SKM-1 (cell line): ENCODE data around the gene UBE2J1.

Experiments
- DNase-seq: peaks from one replicate; lab custom pipeline; 2025; ENCODE audit not compliant: unreplicated experiment; lab: John Stamatoyannopoulos, UW

The UBE2J1 gene

GRCh38 chr6:89368107-89368506, 15.6 kb upstream of the UBE2J1 start:
- peak; percentile 34 for DNase-seq

- no peak for DNase-seq
Observed at GRCh38 chr6:89364586-89364985, 12.1 kb upstream of the UBE2J1 start.

GRCh38 chr6:89361171-89361570, 8.6 kb upstream of the UBE2J1 start:
- no peak for DNase-seq

GRCh38 chr6:89360415-89360999, 8.0 kb upstream of the UBE2J1 start:
- no peak for DNase-seq

GRCh38 chr6:89359561-89359960, 7.0 kb upstream of the UBE2J1 start:
- DNase-seq, result no peak

- DNase-seq, result no peak
Observed at GRCh38 chr6:89357390-89357789, 4.9 kb upstream of the UBE2J1 start.

GRCh38 chr6:89356642-89357170, 4.2 kb upstream of the UBE2J1 start:
- no peak for DNase-seq

- DNase-seq, result no peak
Observed at GRCh38 chr6:89355511-89356194, 3.1 kb upstream of the UBE2J1 start.

GRCh38 chr6:89353702-89354392, 1.3 kb upstream of the UBE2J1 start:
- DNase-seq, result no peak

- no peak for DNase-seq
Observed at GRCh38 chr6:89353118-89353556, 615 bp upstream of the UBE2J1 start.

- no peak for DNase-seq
Observed at GRCh38 chr6:89351671-89352277, 748 bp downstream of the UBE2J1 start.

GRCh38 chr6:89350281-89350966, 2.1 kb downstream of the UBE2J1 start:
- peak; percentile 88 for DNase-seq

GRCh38 chr6:89348372-89348771, 4.2 kb downstream of the UBE2J1 start:
- DNase-seq, result no peak

GRCh38 chr6:89347825-89348224, 4.7 kb downstream of the UBE2J1 start:
- no peak for DNase-seq

- DNase-seq, result no peak
Observed at GRCh38 chr6:89346433-89346832, 6.1 kb downstream of the UBE2J1 start.

GRCh38 chr6:89339565-89339964, 13.0 kb downstream of the UBE2J1 start:
- no peak for DNase-seq

- DNase-seq, result no peak
Observed at GRCh38 chr6:89335164-89335563, 17.4 kb downstream of the UBE2J1 start.

GRCh38 chr6:89330910-89331309, 21.6 kb downstream of the UBE2J1 start:
- no peak for DNase-seq

GRCh38 chr6:89328976-89329375, 23.5 kb downstream of the UBE2J1 start:
- no peak for DNase-seq

GRCh38 chr6:89324304-89324703, 28.2 kb downstream of the UBE2J1 start:
- DNase-seq, result no peak

- peak; percentile 47 for DNase-seq
Observed at GRCh38 chr6:89323511-89323971, 29.0 kb downstream of the UBE2J1 start.
